HuH-7 (cell line): Measurements from ENCODE around the gene RANBP1.

Experiments used
- DNase-seq: peaks from one replicate; pipeline ENCODE4 v3.0.0; 2011; ENCODE audit warnings: low spot score

RANBP1 gene

GRCh38 chr22:20089226-20089976 is 26.5 kb upstream of the RANBP1 start:
- DNase-seq: no peak

GRCh38 chr22:20089977-20090729 is 25.8 kb upstream of the RANBP1 start:
- DNase-seq: no peak

- no peak for DNase-seq
Measured at GRCh38 chr22:20090730-20091240, 25.1 kb upstream of the RANBP1 start.

GRCh38 chr22:20091690-20092476 is 24.0 kb upstream of the RANBP1 start:
- DNase-seq: no peak

- no peak for DNase-seq
Measured at GRCh38 chr22:20092477-20092854, 23.4 kb upstream of the RANBP1 start.

- DNase-seq: no peak
Measured at GRCh38 chr22:20093418-20094196, 22.3 kb upstream of the RANBP1 start.

- no peak for DNase-seq
Measured at GRCh38 chr22:20094197-20094807, 21.6 kb upstream of the RANBP1 start.

- DNase-seq: no peak
Measured at GRCh38 chr22:20095521-20095920, 20.4 kb upstream of the RANBP1 start.

- no peak for DNase-seq
Measured at GRCh38 chr22:20096574-20097420, 19.1 kb upstream of the RANBP1 start.

- DNase-seq: no peak
Measured at GRCh38 chr22:20099099-20099711, 16.7 kb upstream of the RANBP1 start.

GRCh38 chr22:20101638-20102037 is 14.3 kb upstream of the RANBP1 start:
- no peak for DNase-seq

- no peak for DNase-seq
Measured at GRCh38 chr22:20102203-20102780, 13.6 kb upstream of the RANBP1 start.

- DNase-seq: no peak
Measured at GRCh38 chr22:20105456-20106204, 10.3 kb upstream of the RANBP1 start.

GRCh38 chr22:20106205-20106848 is 9.6 kb upstream of the RANBP1 start:
- DNase-seq: no peak

- DNase-seq: no peak
Measured at GRCh38 chr22:20106849-20107237, 9.1 kb upstream of the RANBP1 start.

GRCh38 chr22:20107471-20107901 is 8.4 kb upstream of the RANBP1 start:
- DNase-seq: no peak

- DNase-seq: no peak
Measured at GRCh38 chr22:20107951-20108756, 7.8 kb upstream of the RANBP1 start.
